Measurements from ENCODE around the gene TAF1A. TPM values are rescaled to one million over a fixed set of nuclear protein-coding genes. Genes with fewer than 3 reads are reported as not detected.

Gene TAF1A
- total RNA-seq = 1 to 10 TPM; 2.3 to 7.2 (median 4.8) TPM
- polyA plus RNA-seq = 1 to 10 TPM in 2 of 3 donors, under 1 TPM in 1; 0.92 to 3.3 (median 1.2) TPM

DNA sequence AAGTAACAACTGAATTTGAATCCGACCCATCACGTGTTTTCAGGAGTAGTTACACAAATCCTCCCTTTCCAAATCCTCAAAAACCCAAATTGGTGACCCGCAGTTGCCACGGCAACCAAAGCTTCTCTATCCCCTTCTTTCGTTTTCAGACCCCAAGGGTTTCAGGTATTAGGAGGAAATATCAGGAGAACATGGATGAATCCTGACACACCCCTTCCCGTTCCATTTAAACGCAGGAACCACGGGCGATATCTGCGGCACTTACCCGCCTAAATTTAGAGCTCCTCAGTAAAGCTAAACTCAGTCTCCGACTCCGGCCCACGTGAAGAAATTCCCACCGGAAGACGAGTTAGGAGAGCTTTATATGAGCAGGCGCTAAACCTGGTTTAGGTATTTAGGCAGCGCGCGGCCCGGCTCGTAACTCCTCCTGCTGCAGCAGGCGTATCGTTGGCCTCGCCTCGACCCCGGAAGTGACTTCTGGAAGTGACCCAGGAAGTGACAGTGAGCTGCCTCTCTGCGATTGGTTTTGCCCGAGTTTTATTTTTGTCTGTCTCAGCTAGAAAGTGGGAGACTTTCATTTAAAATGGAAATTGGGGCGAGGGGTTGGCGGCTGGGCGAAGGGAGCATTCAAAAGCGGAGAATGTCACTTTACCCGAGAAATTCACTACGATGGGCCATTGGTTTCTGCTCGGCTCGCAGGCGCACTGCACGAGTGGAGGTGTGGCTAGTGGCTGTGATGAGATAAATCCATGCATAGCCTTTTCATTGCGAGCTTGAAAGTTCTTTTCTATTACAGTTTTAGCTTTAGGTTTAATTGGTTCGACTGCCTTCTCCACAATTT, at the start of gene TAF1A:
Gene TAF1A (minus strand): TSS at position 472 of the 841 bp plus-strand sequence.
- Histone ChIP-seq H3K4me3 (peak within 1 kb of the TSS; percentile 59 to 70 (median 62)), H3K4me1 (peaks cover 0 to 20% (median 16%) of the 10 kb centered on the region in 4 donors), H3K9me3 (no peaks in the 10 kb centered on the region), H3K27ac (peak within 1 kb of the TSS; percentile 76 to 82 (median 80)), H3K27me3 (no peaks in the 10 kb centered on the region), H3K36me3 (peaks cover 0 to 19% (median 2%) of the 10 kb centered on the region in 4 donors)
- WGBS, 2 donors = 0% methylated on average over 41 of the region's 41 CpGs
- intact Hi-C loops (cut with DNase I) = loop anchor here (1.0 to 5.0 kb wide), 3 partner anchors 27 to 122 kb away; no protein-coding TSS in a partner anchor
- peak; percentile 94 for DNase-seq
- TF ChIP-seq POLR2AphosphoS5 (IDR thresholded peaks at IDR 0.05) (peak; percentile 41 to 69 (median 65)), EP300 (IDR thresholded peaks at IDR 0.05) (no peak)

DNA sequence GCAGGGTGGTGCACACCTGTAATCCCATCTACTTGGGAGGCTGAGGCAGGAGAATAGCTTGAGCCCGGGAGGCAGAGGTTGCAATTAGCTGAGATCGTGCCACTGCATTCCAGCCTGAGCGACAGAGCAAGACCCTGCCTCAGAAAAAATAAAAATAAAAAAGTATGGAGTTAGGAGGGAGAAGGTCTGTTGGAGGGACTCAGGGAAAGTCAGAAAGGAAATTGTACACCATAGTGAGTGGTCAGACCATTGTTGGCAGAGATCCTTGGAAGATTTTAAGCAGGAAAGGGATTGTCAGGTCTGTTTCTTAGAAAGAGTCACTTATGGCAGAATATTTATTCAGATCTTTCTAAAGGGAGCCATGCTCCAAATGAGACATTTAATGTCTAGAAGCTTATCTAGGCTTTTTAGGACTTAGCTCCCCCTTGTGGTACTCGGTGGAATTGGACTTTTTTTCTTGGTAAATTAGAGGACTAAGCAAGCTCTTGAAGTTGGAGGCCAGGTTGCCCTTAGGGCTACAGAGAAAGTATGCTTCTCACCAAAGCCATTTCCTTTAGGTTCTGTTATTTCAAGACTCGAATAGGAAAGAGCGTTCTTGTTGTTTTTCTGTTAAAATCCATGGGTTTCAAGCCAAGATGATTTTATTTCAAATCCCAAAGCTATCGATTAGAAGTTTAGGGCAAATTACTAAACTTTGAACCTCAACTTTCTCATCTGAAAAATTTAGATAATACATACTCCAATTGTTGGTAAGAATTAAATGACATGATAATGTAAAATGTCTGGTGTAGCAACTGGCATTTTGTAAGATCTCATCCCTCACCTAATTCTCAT, 44.7 kb upstream of the TAF1A start:
- Histone ChIP-seq H3K27me3 (no peaks in the 10 kb centered on the region), H3K4me3 (no peak overlapping the region), H3K9me3 (no peaks in the 10 kb centered on the region), H3K27ac (peak overlapping the region in 1 of 4 donors; percentile 2), H3K36me3 (peaks cover 8 to 71% (median 18%) of the 10 kb centered on the region in 4 donors), H3K4me1 (no peaks in the 10 kb centered on the region)
- WGBS, 2 donors = 48 to 52% methylated on average over 7 of the region's 7 CpGs
- intact Hi-C loops (cut with DNase I) = loop anchor here (1.0 kb wide), 1 partner anchor 169 kb away; no protein-coding TSS in a partner anchor
- TF ChIP-seq POLR2AphosphoS5 (IDR thresholded peaks at IDR 0.05) = no peak
- TF ChIP-seq, protein P1, sequence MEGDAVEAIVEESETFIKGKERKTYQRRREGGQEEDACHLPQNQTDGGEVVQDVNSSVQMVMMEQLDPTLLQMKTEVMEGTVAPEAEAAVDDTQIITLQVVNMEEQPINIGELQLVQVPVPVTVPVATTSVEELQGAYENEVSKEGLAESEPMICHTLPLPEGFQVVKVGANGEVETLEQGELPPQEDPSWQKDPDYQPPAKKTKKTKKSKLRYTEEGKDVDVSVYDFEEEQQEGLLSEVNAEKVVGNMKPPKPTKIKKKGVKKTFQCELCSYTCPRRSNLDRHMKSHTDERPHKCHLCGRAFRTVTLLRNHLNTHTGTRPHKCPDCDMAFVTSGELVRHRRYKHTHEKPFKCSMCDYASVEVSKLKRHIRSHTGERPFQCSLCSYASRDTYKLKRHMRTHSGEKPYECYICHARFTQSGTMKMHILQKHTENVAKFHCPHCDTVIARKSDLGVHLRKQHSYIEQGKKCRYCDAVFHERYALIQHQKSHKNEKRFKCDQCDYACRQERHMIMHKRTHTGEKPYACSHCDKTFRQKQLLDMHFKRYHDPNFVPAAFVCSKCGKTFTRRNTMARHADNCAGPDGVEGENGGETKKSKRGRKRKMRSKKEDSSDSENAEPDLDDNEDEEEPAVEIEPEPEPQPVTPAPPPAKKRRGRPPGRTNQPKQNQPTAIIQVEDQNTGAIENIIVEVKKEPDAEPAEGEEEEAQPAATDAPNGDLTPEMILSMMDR (IDR thresholded peaks at IDR 0.05) = peak; percentile 74 to 88 (median 80)
- peak; percentile 74 for DNase-seq

DNA sequence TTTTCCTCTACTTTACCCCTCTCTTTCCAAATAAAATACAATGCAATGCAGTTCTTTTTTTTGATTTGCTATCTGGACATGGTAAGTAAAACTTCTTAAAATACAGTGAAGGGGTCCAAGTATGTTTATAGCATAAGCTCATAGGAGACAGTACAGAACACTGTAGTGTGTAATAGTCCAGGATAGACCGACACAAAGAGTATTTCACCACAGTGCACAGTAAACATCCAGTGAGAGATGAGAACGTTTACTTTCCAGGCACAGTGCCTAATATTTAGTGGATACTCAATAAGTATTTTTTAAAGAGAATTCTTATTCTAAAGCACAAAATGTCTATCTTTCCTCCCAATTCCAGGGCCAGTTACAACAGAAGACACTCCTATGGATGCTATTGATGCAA, 43.0 kb upstream of the TAF1A start:
- Histone ChIP-seq H3K27me3 (no peaks in the 10 kb centered on the region), H3K36me3 (peaks cover 9 to 71% (median 23%) of the 10 kb centered on the region in 4 donors), H3K4me3 (no peak overlapping the region), H3K4me1 (no peaks in the 10 kb centered on the region), H3K9me3 (no peaks in the 10 kb centered on the region), H3K27ac (no peak overlapping the region)
- WGBS, 2 donors = 61 to 76% methylated on average over 2 of the region's 2 CpGs
- intact Hi-C loops (cut with DNase I) = loop anchor here (1.0 kb wide), 1 partner anchor 42 kb away; no protein-coding TSS in a partner anchor
- no peak for DNase-seq
- TF ChIP-seq, protein P1 (IDR thresholded peaks at IDR 0.05) = no peak
- TF ChIP-seq EP300 (IDR thresholded peaks at IDR 0.05) (no peak), POLR2AphosphoS5 (IDR thresholded peaks at IDR 0.05) (no peak), POLR2A (IDR thresholded peaks at IDR 0.05) (no peak)

DNA sequence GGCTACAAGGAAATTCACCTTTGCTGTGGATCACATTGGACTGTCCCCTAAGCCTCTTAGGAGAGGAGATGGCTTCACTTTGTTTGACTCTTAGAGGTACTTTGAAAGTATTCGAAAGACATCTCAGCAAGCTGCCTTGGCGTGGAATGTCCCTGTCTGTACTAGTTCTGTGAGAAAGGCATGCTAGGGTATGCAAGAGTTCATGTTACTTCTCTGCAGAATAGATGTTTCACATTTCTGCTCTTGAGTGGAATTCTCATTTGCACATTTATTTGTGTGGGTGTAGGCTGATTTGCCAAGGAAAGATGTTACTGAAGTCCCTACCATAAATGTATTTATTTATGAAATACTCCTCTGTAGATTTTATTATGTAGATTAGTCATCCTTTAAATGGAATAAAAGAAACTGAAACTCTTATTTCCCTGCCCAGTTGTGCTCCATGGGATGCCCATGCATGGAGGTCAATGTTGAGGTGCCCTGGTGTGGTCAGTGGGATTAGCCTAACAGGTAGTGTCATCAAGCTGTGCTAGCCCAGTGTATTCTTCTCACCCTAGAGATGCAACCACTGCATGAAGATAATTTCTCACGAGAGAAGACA, 42.0 kb upstream of the TAF1A start:
- no peaks in the 10 kb centered on the region for H3K4me1 ChIP-seq
- H3K27ac ChIP-seq = no peak overlapping the region
- H3K27me3 ChIP-seq = no peaks in the 10 kb centered on the region
- TF ChIP-seq, protein P1 (IDR thresholded peaks at IDR 0.05) = no peak
- no peak for TF ChIP-seq POLR2AphosphoS5 (IDR thresholded peaks at IDR 0.05)
- no peak overlapping the region for H3K4me3 ChIP-seq
- intact Hi-C loops (cut with DNase I) = no loop called here
- WGBS, 2 donors = 94 to 96% methylated on average over 3 of the region's 3 CpGs
- no peaks in the 10 kb centered on the region for H3K9me3 ChIP-seq
- no peak for DNase-seq
- peaks cover 9 to 74% (median 29%) of the 10 kb centered on the region in 4 donors for H3K36me3 ChIP-seq

Data from sigmoid colon (tissue), 7 donors.